NT2/D1 (cell line): ENCODE measurements around the gene RETSAT.

Source experiments
- DNase-seq: peaks from one replicate; pipeline ENCODE4 v3.0.0-alpha.2; 2011; ENCODE audit warnings: low read depth, low spot score
- H3K27me3 ChIP-seq: 2 replicates; pipeline ENCODE4 v1.6.0; 2011; ENCODE audit warnings: mild to moderate bottlenecking; ENCODE audit not compliant: insufficient read length, insufficient read depth
- H3K36me3 ChIP-seq: 2 replicates; pipeline ENCODE4 v1.6.1; 2011; ENCODE audit warnings: mild to moderate bottlenecking, low read length, mixed read lengths; ENCODE audit not compliant: insufficient read depth, insufficient read length
- H3K4me1 ChIP-seq: 2 replicates; pipeline ENCODE4 v1.5.1; 2011; ENCODE audit not compliant: insufficient read depth, insufficient read length
- H3K4me3 ChIP-seq: 2 replicates; pipeline ENCODE4 v1.5.1; 2011; ENCODE audit warnings: low read depth; ENCODE audit not compliant: insufficient read length
- H3K9ac ChIP-seq: 2 replicates; pipeline ENCODE4 v1.6.0; 2011; ENCODE audit warnings: low read depth; ENCODE audit not compliant: insufficient read length
- H3K9me3 ChIP-seq: 2 replicates; pipeline ENCODE4 v1.5.1; 2011; ENCODE audit warnings: mild to moderate bottlenecking, low read length; ENCODE audit not compliant: insufficient read depth
- SUZ12 ChIP-seq: IDR thresholded peaks from 2 replicates; pipeline ENCODE4 v1.6.1; 2011; ENCODE audit not compliant: insufficient read length, insufficient read depth; ENCODE audit errors: extremely low read depth
- YY1 ChIP-seq: IDR thresholded peaks from 2 replicates; pipeline ENCODE4 v1.6.1; 2011; ENCODE audit not compliant: insufficient read length, insufficient read depth
- ZNF274 ChIP-seq: IDR thresholded peaks from 2 replicates; pipeline ENCODE4 v1.6.1; 2011; ENCODE audit warnings: mild to moderate bottlenecking, low read depth, low read length

The RETSAT gene

DNA sequence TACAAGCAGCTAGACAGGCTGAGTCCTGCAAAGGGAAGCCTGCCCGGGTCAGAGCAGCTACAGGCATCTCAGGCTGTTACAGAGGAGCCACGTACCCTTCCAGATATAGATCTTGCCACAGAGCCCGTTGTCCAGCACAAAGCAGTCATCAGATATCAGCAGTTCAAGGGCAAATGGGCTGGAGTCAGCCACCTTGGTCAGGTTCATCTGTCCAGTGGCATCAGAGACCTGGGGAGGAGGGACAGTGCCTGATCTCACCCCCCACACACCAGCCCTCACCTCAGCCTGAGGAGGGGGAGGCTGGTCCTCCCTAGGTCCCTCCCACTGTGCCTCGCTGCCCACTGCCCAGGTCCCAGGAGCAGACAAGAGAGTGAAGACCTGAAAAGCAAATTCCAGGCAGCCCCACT lies 43.6 kb upstream of the RETSAT start:
- H3K27me3 ChIP-seq = no peaks in the 10 kb centered on the region
- peaks cover 71% of the 10 kb centered on the region for H3K36me3 ChIP-seq
- H3K4me1 ChIP-seq = peaks cover 7% of the 10 kb centered on the region
- no peaks in the 10 kb centered on the region for H3K9me3 ChIP-seq
- no peak overlapping the region for H3K9ac ChIP-seq
- DNase-seq = no peak
- TF ChIP-seq SUZ12 = no peak
- TF ChIP-seq YY1 = no peak
- no peak for TF ChIP-seq ZNF274
- no peak overlapping the region for H3K4me3 ChIP-seq

DNA sequence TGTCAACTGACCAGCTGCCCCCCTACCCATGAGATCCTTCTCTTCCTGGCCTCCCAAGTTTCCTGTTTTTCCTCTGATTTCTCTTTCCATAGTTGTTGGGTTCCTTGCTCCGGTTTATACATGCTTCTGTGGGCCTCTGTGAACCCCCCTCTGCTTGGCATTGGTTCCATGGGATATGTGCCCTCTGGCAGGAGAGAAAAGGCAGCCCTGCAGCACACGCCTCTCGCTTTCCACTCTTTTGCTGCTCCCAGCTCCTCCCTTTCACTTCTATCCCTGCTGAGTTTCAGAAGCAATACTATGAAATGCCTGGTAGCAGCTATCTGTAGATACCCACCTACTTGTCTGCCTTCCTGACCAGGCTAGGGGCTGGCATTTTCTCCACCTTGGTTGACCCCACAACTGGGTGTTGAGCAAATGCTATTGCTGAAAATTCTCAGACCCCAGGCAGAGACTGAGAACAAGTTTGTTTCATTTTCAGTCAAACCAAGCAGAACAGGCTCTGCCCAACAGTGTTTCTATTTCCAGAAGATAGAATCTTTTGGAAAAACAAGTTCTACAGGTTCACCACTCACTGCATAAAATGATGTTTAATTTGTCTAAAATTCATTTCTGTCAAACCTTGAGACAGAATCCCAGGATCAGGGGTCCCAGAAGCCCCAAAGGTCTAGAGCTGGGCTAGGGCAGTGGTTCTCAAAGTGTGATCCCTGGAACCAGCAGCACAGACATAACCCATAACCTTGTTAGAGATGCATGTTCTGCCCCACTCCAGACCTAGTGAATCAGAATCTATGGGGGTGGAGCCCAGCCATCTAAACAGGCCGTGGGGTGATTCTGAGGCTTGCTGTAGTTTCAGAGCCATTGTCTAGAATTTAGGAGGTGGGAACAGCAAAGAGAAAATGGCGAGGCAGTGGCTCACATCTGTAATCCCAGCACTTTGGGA lies 42.5 kb upstream of the RETSAT start:
- H3K27me3 ChIP-seq = no peaks in the 10 kb centered on the region
- H3K9ac ChIP-seq = no peak overlapping the region
- no peak overlapping the region for H3K4me3 ChIP-seq

DNA sequence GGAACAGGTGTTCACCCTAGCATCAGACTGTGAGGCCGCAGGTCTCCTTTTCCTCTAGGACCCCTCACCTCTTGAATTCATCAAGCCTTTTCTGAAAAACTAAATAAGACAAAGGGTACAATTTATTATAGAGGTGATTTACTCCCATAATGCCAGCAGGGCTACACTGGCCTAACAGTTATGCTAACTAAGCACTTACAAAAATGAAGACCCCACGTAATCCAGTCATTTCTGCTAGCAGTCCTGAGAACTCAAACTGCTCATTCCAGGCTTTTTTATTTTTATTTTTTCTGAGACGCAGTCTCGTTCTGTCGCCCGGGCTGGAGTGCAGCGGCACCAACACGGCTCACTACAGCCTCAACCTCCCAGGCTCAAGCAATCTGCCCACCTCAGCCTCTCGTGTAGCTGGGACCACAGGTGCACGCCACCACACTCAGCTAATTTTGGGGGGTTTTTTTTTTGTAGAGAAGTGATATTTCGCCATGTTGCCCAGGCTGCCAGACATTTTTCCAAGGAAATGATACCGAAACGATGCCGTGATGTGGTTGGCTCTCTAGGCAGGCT lies 41.7 kb upstream of the RETSAT start:
- Histone ChIP-seq H3K9me3 (no peaks in the 10 kb centered on the region), H3K4me3 (no peak overlapping the region), H3K27me3 (no peaks in the 10 kb centered on the region), H3K4me1 (peaks cover 7% of the 10 kb centered on the region), H3K9ac (no peak overlapping the region), H3K36me3 (peaks cover 68% of the 10 kb centered on the region)
- TF ChIP-seq SUZ12 (no peak), YY1 (no peak), ZNF274 (no peak)
- DNase-seq = no peak

More for the DNA sequence above, 42.5 kb upstream of the RETSAT start:
- TF ChIP-seq ZNF274 (no peak), SUZ12 (no peak), YY1 (no peak)
- H3K9me3 ChIP-seq = no peaks in the 10 kb centered on the region
- H3K36me3 ChIP-seq = peaks cover 69% of the 10 kb centered on the region
- peaks cover 7% of the 10 kb centered on the region for H3K4me1 ChIP-seq
- DNase-seq = no peak

DNA sequence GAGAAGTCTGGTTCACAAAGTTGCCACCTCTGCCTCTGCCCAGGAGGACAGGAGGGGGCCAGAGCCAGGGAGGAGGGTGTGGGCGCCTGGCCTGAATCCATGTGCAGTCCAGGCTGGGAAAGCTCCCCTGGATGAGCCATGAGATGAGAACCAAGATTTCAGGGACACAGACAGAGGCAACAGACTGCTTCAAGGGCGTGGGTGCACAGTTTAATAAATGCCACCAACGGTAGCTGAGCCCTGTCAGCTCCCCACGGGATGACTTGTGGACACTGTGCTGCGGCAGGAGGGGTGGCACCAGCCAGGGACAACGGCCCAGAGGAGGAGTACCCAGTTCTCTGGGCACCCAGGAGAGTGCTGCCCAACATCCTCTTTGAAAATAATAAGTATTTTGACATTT lies 40.6 kb upstream of the RETSAT start:
- Histone ChIP-seq H3K4me1 (peaks cover 7% of the 10 kb centered on the region), H3K9ac (no peak overlapping the region), H3K27me3 (no peaks in the 10 kb centered on the region), H3K9me3 (no peaks in the 10 kb centered on the region), H3K4me3 (no peak overlapping the region), H3K36me3 (peaks cover 68% of the 10 kb centered on the region)
- no peak for TF ChIP-seq SUZ12
- TF ChIP-seq YY1 = no peak
- no peak for TF ChIP-seq ZNF274
- DNase-seq = no peak

DNA sequence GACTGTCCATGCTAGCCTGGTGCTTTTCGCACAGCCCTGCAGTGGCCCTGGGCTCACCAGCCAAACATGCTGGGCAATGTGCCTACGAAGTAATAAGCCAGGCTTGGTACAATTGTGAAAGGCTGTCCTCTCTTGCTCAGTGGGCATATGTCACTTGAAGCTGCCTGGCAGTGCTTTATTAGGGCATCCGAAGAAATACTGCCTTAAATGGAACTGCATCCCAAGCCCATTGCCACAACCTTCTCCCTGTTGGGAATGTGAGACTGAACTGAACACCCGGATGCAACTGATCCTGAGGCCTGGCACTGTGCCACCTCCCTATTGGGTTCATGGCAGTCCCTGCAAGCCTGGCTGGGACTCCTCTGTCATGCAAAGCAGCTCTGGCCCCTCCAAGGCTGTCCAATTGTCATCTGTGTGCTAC lies 39.9 kb upstream of the RETSAT start:
- H3K27me3 ChIP-seq = no peaks in the 10 kb centered on the region
- no peaks in the 10 kb centered on the region for H3K9me3 ChIP-seq
- no peak overlapping the region for H3K9ac ChIP-seq
- DNase-seq = no peak
- TF ChIP-seq ZNF274 (no peak), YY1 (no peak), SUZ12 (no peak)
- H3K36me3 ChIP-seq = peaks cover 73% of the 10 kb centered on the region
- H3K4me1 ChIP-seq = peaks cover 7% of the 10 kb centered on the region
- no peak overlapping the region for H3K4me3 ChIP-seq

DNA sequence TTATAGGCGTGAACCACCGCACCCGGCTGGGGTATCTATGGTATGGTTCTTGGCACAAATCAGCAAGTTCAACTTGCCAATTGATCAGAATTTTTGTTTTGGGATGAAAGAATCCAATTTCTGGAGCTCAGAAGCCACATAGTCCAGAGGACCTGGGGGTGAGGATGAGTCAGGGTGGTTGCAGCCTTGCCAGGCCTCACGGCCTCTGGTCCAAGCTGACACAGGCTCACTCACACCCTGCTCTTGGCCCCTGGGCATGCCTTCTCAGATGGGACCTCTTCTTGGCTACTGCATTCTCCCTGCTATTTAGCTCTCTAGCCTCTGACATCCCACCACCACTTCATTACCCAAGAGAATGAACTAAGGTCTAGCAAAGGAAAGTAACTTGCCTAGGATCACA lies 39.5 kb upstream of the RETSAT start:
- Histone ChIP-seq H3K9ac (no peak overlapping the region), H3K9me3 (no peaks in the 10 kb centered on the region), H3K27me3 (no peaks in the 10 kb centered on the region), H3K36me3 (peaks cover 73% of the 10 kb centered on the region), H3K4me3 (no peak overlapping the region), H3K4me1 (peaks cover 7% of the 10 kb centered on the region)
- TF ChIP-seq YY1 = no peak
- DNase-seq = no peak

DNA sequence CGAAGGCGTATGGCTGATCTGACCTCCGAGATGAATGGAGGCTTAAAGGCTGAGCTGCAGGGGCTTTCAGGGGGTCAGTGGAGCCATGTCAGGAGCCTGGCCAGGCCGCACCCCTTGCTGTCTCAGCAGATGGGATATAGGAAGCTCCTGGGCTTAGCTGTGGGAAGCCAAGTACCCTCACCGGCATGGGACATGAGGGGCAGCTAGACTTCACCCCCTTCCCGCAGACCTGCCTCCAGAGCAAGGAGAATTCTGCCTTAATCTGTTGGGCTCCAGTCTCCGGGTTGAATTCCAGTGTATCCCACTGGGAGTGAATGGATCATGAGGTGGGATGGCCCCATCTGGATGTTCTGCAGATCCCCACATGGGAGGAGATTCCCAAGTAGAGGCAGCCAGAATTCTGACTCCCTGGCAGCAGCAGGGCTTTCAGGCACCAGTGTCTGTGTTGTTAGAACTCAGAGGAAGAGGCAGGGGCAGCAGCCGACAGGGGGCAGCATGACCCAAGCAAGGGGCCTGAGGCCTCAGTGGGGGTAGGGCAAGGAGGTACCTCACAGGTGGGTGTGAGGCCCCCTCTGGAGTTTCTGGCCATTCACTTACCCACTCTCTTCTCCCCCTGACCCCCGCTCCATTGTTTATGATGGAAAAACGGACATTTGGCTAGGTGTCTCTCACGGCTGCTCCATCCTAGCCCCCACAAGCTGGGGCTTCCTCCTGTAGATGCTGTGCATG lies 36.8 kb upstream of the RETSAT start:
- no peak overlapping the region for H3K4me3 ChIP-seq
- H3K27me3 ChIP-seq = no peaks in the 10 kb centered on the region
- no peak overlapping the region for H3K9ac ChIP-seq
- peaks cover 57% of the 10 kb centered on the region for H3K36me3 ChIP-seq
- peaks cover 5% of the 10 kb centered on the region for H3K4me1 ChIP-seq
- TF ChIP-seq ZNF274 (no peak), YY1 (no peak), SUZ12 (no peak)
- no peaks in the 10 kb centered on the region for H3K9me3 ChIP-seq
- peak; percentile 50 for DNase-seq
